Neural cell (in vitro differentiated cells): ENCODE results near the gene SMTN. TPM values are rescaled to one million over a fixed set of nuclear protein-coding genes. Genes with fewer than 3 reads are reported as not detected.

Experiments
- H2AFZ ChIP-seq: fragments of 200-600, 300-800 bp; sonication (generic), shearing (Covaris generic); 2 replicates; pipeline ENCODE4 v1.6.0; 2014; ENCODE audit warnings: low read depth, mild to moderate bottlenecking, antibody characterized with exemption, low read length, moderate library complexity
- H3F3A ChIP-seq: fragments of 200-600 bp; shearing (Covaris generic); 2 replicates; pipeline ENCODE4 v1.6.1; 2016; ENCODE audit warnings: mild to moderate bottlenecking, moderate library complexity, mixed read lengths, antibody characterized with exemption, low read length; ENCODE audit not compliant: insufficient read depth, poor library complexity, severe bottlenecking
- H3K27ac ChIP-seq: fragments of 200-600, 300-800 bp; sonication (generic), shearing (Covaris generic); 2 replicates; pipeline ENCODE4 v1.5.1; 2014; ENCODE audit warnings: mild to moderate bottlenecking, low read length, moderate library complexity
- H3K27me3 ChIP-seq: fragments of 300-800, 200-600 bp; sonication (generic), shearing (Covaris generic); 2 replicates; pipeline ENCODE4 v1.6.0; 2014; ENCODE audit warnings: mild to moderate bottlenecking, low read depth, low read length, moderate library complexity; ENCODE audit not compliant: insufficient read depth
- H3K36me3 ChIP-seq: fragments of 300-800, 200-600 bp; sonication (generic), shearing (Covaris generic); 2 replicates; pipeline ENCODE4 v1.5.1; 2014; ENCODE audit warnings: mild to moderate bottlenecking, antibody characterized with exemption, low read length, moderate library complexity; ENCODE audit not compliant: insufficient read depth
- H3K4me2 ChIP-seq: fragments of 300-800, 200-600 bp; sonication (generic), shearing (Covaris generic); 2 replicates; pipeline ENCODE4 v1.6.0; 2014; ENCODE audit warnings: mild to moderate bottlenecking, low read length
- H3K4me3 ChIP-seq: fragments of 300-800, 200-600 bp; sonication (generic), shearing (Covaris generic); 2 replicates; pipeline ENCODE4 v1.5.1; 2014; ENCODE audit warnings: mild to moderate bottlenecking, low read length, moderate library complexity
- H3K79me2 ChIP-seq: fragments of 200-600 bp; shearing (Covaris generic); replicated peaks from 2 replicates; pipeline ENCODE4 v1.6.0; 2014; ENCODE audit warnings: mild to moderate bottlenecking, low read length, moderate library complexity; ENCODE audit not compliant: insufficient read depth
- H3K9ac ChIP-seq: fragments of 300-800, 200-600 bp; sonication (generic), shearing (Covaris generic); 2 replicates; pipeline ENCODE4 v1.6.1; 2016; ENCODE audit warnings: mild to moderate bottlenecking, low read length, mixed read lengths
- H3K9me2 ChIP-seq: fragments of 200-600 bp; shearing (Covaris generic); 2 replicates; pipeline ENCODE4 v1.6.1; 2016; ENCODE audit warnings: mild to moderate bottlenecking, low read length, mixed read lengths; ENCODE audit not compliant: insufficient read depth
- H3K9me3 ChIP-seq: fragments of 200-600, 300-800 bp; sonication (generic), shearing (Covaris generic); 2 replicates; pipeline ENCODE4 v1.6.1; 2016; ENCODE audit warnings: mild to moderate bottlenecking, mixed run types, low read length, moderate library complexity, mixed read lengths
- H4K20me1 ChIP-seq: fragments of 200-600 bp; shearing (Covaris generic); 2 replicates; pipeline ENCODE4 v1.6.1; 2016; ENCODE audit warnings: mild to moderate bottlenecking, mixed run types; ENCODE audit not compliant: insufficient read depth
- EP300 ChIP-seq: fragments of 450-650 bp; conservative IDR thresholded peaks from 2 replicates; pipeline ENCODE4 v1.6.1; 2014; ENCODE audit warnings: antibody characterized with exemption, mild to moderate bottlenecking, moderate library complexity; ENCODE audit not compliant: poor library complexity, severe bottlenecking
- EZH2 ChIP-seq: fragments of 200-600, 300-800 bp; shearing (Covaris generic), sonication (generic); IDR thresholded peaks from 2 replicates; pipeline ENCODE4 v1.6.1; 2014; ENCODE audit warnings: antibody characterized with exemption, low read length, borderline replicate concordance, mild to moderate bottlenecking; ENCODE audit not compliant: insufficient read depth, poor library complexity, severe bottlenecking
- MXI1 ChIP-seq: fragments of 450-650 bp; conservative IDR thresholded peaks from 2 replicates; pipeline ENCODE4 v1.6.1; 2014; ENCODE audit warnings: antibody characterized with exemption, mild to moderate bottlenecking; ENCODE audit not compliant: poor library complexity, severe bottlenecking
- POLR2AphosphoS5 ChIP-seq: IDR thresholded peaks from 2 replicates; pipeline ENCODE4 v1.6.1; 2012
- RAD21 ChIP-seq: fragments of 450-650 bp; conservative IDR thresholded peaks from 2 replicates; pipeline ENCODE4 v1.6.1; 2014; ENCODE audit warnings: antibody characterized with exemption, mild to moderate bottlenecking, moderate library complexity
- SMC3 ChIP-seq: fragments of 450-650 bp; conservative IDR thresholded peaks from 2 replicates; pipeline ENCODE4 v1.6.1; 2014; ENCODE audit warnings: antibody characterized with exemption, mild to moderate bottlenecking, moderate library complexity; ENCODE audit not compliant: poor library complexity
- TAF1 ChIP-seq: IDR thresholded peaks from 2 replicates; pipeline ENCODE4 v1.6.1; 2012; ENCODE audit warnings: low read depth
- polyA plus RNA-seq: library from polyadenylated mRNA; depleted of rRNA; stranded (reverse); fragments of >200 nt; gene quantifications from 2 replicates; pipeline ENCODE4 v1.2.3, GENCODE V29; 2014
- TF ChIP-seq, protein P1 (sequence below): fragments of 450-650 bp; IDR thresholded peaks from 2 replicates; pipeline ENCODE4 v1.5.1; 2014; ENCODE audit warnings: antibody characterized with exemption, mild to moderate bottlenecking, moderate library complexity; ENCODE audit not compliant: poor library complexity, severe bottlenecking
- TF ChIP-seq, protein P2 (sequence below): IDR thresholded peaks from 2 replicates; pipeline ENCODE4 v1.6.1; 2012; ENCODE audit warnings: borderline replicate concordance

Gene SMTN
- polyA plus RNA-seq, 1 donor from 2014 or later: 3.4 TPM

DNA sequence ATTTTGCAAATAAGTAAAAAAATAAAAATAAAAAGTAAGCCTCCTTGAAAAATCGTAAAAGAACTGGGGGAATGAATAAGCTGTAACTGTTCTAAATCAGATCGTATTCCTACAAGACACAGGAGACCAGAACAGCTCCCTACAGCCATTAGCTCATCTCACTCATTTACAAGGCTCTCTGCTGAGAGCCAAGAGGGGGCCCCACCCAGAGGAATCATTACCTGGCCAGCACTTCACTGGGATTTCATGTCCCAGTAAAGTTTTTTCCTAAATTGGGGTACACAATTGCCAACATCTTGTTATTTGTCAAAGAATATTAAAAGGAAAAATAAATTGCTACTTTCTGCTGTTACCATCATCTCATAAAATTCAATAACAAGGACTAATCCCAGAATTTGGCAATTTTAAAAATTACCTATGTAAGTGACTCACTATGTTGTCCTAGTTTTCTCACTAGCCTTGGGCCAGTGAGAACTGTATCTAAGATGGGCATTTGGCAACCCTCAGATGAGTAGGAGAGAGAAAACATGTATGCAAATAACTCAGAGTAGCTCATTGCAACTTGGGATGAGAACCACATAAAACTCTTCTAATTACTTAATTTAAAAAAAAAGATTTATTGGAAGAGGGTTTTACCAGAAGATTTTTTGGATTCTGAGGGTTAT is 18.4 kb upstream of the SMTN start:
- no peak overlapping the region for H3K4me3 ChIP-seq
- no peak for TF ChIP-seq SMC3
- TF ChIP-seq, protein P1, sequence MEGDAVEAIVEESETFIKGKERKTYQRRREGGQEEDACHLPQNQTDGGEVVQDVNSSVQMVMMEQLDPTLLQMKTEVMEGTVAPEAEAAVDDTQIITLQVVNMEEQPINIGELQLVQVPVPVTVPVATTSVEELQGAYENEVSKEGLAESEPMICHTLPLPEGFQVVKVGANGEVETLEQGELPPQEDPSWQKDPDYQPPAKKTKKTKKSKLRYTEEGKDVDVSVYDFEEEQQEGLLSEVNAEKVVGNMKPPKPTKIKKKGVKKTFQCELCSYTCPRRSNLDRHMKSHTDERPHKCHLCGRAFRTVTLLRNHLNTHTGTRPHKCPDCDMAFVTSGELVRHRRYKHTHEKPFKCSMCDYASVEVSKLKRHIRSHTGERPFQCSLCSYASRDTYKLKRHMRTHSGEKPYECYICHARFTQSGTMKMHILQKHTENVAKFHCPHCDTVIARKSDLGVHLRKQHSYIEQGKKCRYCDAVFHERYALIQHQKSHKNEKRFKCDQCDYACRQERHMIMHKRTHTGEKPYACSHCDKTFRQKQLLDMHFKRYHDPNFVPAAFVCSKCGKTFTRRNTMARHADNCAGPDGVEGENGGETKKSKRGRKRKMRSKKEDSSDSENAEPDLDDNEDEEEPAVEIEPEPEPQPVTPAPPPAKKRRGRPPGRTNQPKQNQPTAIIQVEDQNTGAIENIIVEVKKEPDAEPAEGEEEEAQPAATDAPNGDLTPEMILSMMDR: no peak
- TF ChIP-seq EZH2: no peak
- TF ChIP-seq MXI1: no peak
- no peak for TF ChIP-seq POLR2AphosphoS5
- no peak for TF ChIP-seq TAF1
- TF ChIP-seq, protein P2, sequence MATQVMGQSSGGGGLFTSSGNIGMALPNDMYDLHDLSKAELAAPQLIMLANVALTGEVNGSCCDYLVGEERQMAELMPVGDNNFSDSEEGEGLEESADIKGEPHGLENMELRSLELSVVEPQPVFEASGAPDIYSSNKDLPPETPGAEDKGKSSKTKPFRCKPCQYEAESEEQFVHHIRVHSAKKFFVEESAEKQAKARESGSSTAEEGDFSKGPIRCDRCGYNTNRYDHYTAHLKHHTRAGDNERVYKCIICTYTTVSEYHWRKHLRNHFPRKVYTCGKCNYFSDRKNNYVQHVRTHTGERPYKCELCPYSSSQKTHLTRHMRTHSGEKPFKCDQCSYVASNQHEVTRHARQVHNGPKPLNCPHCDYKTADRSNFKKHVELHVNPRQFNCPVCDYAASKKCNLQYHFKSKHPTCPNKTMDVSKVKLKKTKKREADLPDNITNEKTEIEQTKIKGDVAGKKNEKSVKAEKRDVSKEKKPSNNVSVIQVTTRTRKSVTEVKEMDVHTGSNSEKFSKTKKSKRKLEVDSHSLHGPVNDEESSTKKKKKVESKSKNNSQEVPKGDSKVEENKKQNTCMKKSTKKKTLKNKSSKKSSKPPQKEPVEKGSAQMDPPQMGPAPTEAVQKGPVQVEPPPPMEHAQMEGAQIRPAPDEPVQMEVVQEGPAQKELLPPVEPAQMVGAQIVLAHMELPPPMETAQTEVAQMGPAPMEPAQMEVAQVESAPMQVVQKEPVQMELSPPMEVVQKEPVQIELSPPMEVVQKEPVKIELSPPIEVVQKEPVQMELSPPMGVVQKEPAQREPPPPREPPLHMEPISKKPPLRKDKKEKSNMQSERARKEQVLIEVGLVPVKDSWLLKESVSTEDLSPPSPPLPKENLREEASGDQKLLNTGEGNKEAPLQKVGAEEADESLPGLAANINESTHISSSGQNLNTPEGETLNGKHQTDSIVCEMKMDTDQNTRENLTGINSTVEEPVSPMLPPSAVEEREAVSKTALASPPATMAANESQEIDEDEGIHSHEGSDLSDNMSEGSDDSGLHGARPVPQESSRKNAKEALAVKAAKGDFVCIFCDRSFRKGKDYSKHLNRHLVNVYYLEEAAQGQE: no peak
- no peak for TF ChIP-seq EP300
- no peak for TF ChIP-seq RAD21
- no peaks in the 10 kb centered on the region for H3F3A ChIP-seq
- no peak overlapping the region for H3K27ac ChIP-seq
- no peaks in the 10 kb centered on the region for H4K20me1 ChIP-seq
- H3K9me3 ChIP-seq: no peaks in the 10 kb centered on the region
- H3K9ac ChIP-seq: no peak overlapping the region
- no peaks in the 10 kb centered on the region for H3K9me2 ChIP-seq
- H3K27me3 ChIP-seq: no peaks in the 10 kb centered on the region
- H3K36me3 ChIP-seq: no peaks in the 10 kb centered on the region
- no peak overlapping the region for H3K4me2 ChIP-seq
- H2AFZ ChIP-seq: no peak overlapping the region
- H3K79me2 ChIP-seq: no peaks in the 10 kb centered on the region

DNA sequence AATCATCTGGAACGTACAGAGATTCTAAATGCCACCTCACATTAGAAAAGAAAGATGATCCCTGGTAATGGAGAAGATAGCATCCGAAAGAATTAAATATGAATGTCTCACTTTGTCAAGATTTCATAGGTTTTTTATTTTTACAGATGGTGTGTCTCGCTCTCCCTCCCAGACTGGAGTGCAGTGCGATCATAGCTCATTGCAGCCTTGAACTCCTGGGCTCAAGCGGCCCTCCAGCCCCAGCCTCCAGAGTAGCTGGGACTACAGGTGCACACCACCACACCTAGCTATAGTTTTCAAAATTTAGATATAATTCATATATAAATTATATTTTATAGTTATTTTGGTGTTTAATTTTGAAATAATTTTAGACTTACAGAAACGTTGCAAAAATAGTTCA is 16.7 kb upstream of the SMTN start:
- no peaks in the 10 kb centered on the region for H3K79me2 ChIP-seq
- no peak overlapping the region for H3K4me2 ChIP-seq
- H3K9ac ChIP-seq: no peak overlapping the region
- no peak overlapping the region for H3K4me3 ChIP-seq
- no peaks in the 10 kb centered on the region for H3K27me3 ChIP-seq
- H4K20me1 ChIP-seq: no peaks in the 10 kb centered on the region
- H3K9me2 ChIP-seq: no peaks in the 10 kb centered on the region
- H3K27ac ChIP-seq: no peak overlapping the region
- TF ChIP-seq RAD21 (no peak), POLR2AphosphoS5 (no peak)
- H2AFZ ChIP-seq: no peak overlapping the region
- H3K36me3 ChIP-seq: no peaks in the 10 kb centered on the region
- no peaks in the 10 kb centered on the region for H3F3A ChIP-seq
- H3K9me3 ChIP-seq: no peaks in the 10 kb centered on the region

DNA sequence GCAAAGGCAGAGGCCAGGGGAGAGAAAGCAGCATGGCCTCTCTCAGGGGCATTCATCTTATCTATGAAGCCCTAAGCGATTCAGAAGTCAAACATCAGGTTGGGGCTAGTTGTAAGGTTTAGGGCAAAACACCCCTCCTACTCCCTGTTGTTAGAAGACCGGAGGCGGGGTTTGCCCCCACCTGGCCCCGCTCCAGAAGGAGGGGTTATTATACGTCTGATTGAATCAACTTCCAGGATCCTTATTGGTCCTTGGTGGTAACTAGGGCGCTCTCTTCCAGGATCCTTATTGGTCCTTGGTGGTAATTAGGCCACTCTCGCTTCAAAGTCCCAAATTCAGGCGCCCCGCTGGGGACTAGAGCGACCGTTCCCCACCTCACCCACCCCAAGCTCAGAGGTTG is 12.1 kb upstream of the SMTN start:
- Histone ChIP-seq H3K9me3 (no peaks in the 10 kb centered on the region), H4K20me1 (no peaks in the 10 kb centered on the region), H3K4me2 (no peak overlapping the region), H3K27ac (no peak overlapping the region), H3K36me3 (no peaks in the 10 kb centered on the region), H3K4me3 (no peak overlapping the region), H3K9ac (no peak overlapping the region), H3F3A (no peaks in the 10 kb centered on the region), H3K27me3 (no peaks in the 10 kb centered on the region), H3K79me2 (no peaks in the 10 kb centered on the region), H2AFZ (no peak overlapping the region), H3K9me2 (no peaks in the 10 kb centered on the region)
- no peak for TF ChIP-seq EP300
- TF ChIP-seq SMC3: no peak
- no peak for TF ChIP-seq TAF1
- TF ChIP-seq RAD21: no peak
- TF ChIP-seq POLR2AphosphoS5: no peak
- TF ChIP-seq EZH2: no peak
- TF ChIP-seq MXI1: no peak
- TF ChIP-seq, protein P2: no peak
- TF ChIP-seq, protein P1: no peak
